HEK293 (cell line): Measurements from ENCODE around the gene NRIP1.
A peak's percentile ranks its signal among the peaks of the same experiment; 100 is the strongest.

Experiments
- CTCF ChIA-PET: fragments of 350-600 bp; formaldehyde crosslinking; extraction: SDS; loops from one replicate; lab custom pipeline; 2021; ENCODE audit warnings: antibody characterized with exemption; lab: Yijun Ruan, JAX
- POLR2A ChIA-PET: fragments of 300-600 bp; formaldehyde crosslinking; extraction: SDS; loops from one replicate; lab custom pipeline; 2020; ENCODE audit warnings: antibody characterized with exemption, inconsistent platforms; lab: Yijun Ruan, JAX
- H3K27ac ChIP-seq: fragments of 200-500 bp; sonication (Bioruptor generic); 2 replicates; pipeline ENCODE4 v1.5.1; 2014; ENCODE audit warnings: low read depth, low read length, control low read depth, inconsistent platforms; ENCODE audit errors: extremely low read depth
- H3K36me3 ChIP-seq, 2 experiments: fragments of 200-500 bp in 1 of 2; sonication (Bioruptor generic) in 1 of 2; 1 replicate in 1 of 2; 2 replicates in 1 of 2; pipeline ENCODE4 v1.5.1; 2014 to 2017; ENCODE audit warnings: inconsistent platforms in 2 of 2, low read length in 2 of 2; ENCODE audit not compliant: control insufficient read depth in 2 of 2, insufficient read depth in 1 of 2
- H3K4me1 ChIP-seq: fragments of 200-500 bp; sonication (Bioruptor generic); 2 replicates; pipeline ENCODE4 v1.5.1; 2014; ENCODE audit warnings: mild to moderate bottlenecking, low read length, inconsistent platforms; ENCODE audit not compliant: control insufficient read depth, insufficient read depth
- H3K4me3 ChIP-seq: 2 replicates; pipeline ENCODE4 v1.5.1; 2011; ENCODE audit warnings: low read depth, mild to moderate bottlenecking, control low read depth, low read length, moderate library complexity
- H3K9me3 ChIP-seq: fragments of 200-500 bp; sonication (Bioruptor generic); 2 replicates; pipeline ENCODE4 v1.5.1; 2014; ENCODE audit warnings: low read depth, low read length, inconsistent platforms; ENCODE audit not compliant: control insufficient read depth, insufficient read depth
- GLI4 ChIP-seq: fragments of 450-650 bp; formaldehyde crosslinking; IDR thresholded peaks from 2 replicates; pipeline ENCODE4 v1.5.1; 2016; ENCODE audit warnings: missing biosample characterization, missing genetic modification characterization
- HOXA7 ChIP-seq: sonication (generic); formaldehyde crosslinking; IDR thresholded peaks from 2 replicates; pipeline ENCODE4 v1.8.1; 2022; ENCODE audit warnings: missing genetic modification reagents, borderline replicate concordance
- IKZF3 ChIP-seq: fragments of 450-650 bp; IDR thresholded peaks from 2 replicates; pipeline ENCODE4 v1.5.0; 2018; ENCODE audit warnings: missing biosample characterization, mild to moderate bottlenecking, missing genetic modification characterization, moderate library complexity
- KLF7 ChIP-seq: fragments of 450-650 bp; formaldehyde crosslinking; IDR thresholded peaks from 2 replicates; pipeline ENCODE4 v1.5.1; 2016; ENCODE audit warnings: missing biosample characterization, missing genetic modification characterization, borderline replicate concordance
- SALL2 ChIP-seq: fragments of 450-650 bp; formaldehyde crosslinking; IDR thresholded peaks from 2 replicates; pipeline ENCODE4 v1.5.0; 2017; ENCODE audit warnings: missing biosample characterization, mild to moderate bottlenecking, missing genetic modification characterization, borderline replicate concordance
- TRIM28 ChIP-seq: IDR thresholded peaks from 2 replicates; pipeline ENCODE4 v1.6.1; 2011; ENCODE audit warnings: low read length, control low read depth, borderline replicate concordance
- YY1 ChIP-seq: fragments of 450-650 bp; formaldehyde crosslinking; IDR thresholded peaks from 2 replicates; pipeline ENCODE4 v1.5.1; 2018; ENCODE audit warnings: missing biosample characterization, missing genetic modification characterization
- ZFP3 ChIP-seq: fragments of 450-650 bp; formaldehyde crosslinking; IDR thresholded peaks from 2 replicates; pipeline ENCODE4 v1.5.1; 2016; ENCODE audit warnings: low read depth, missing biosample characterization, missing genetic modification characterization
- ZNF112 ChIP-seq: fragments of 450-650 bp; formaldehyde crosslinking; IDR thresholded peaks from 2 replicates; pipeline ENCODE4 v1.5.0; 2017; ENCODE audit warnings: missing biosample characterization, missing genetic modification characterization
- ZNF174 ChIP-seq: fragments of 450-650 bp; formaldehyde crosslinking; IDR thresholded peaks from 2 replicates; pipeline ENCODE4 v1.5.0; 2017; ENCODE audit warnings: missing biosample characterization, mild to moderate bottlenecking, missing genetic modification characterization
- ZNF175 ChIP-seq: fragments of 450-650 bp; formaldehyde crosslinking; IDR thresholded peaks from 2 replicates; pipeline ENCODE4 v1.5.1; 2016; ENCODE audit warnings: missing biosample characterization, missing genetic modification characterization
- ZNF24 ChIP-seq: fragments of 450-650 bp; formaldehyde crosslinking; IDR thresholded peaks from 2 replicates; pipeline ENCODE4 v1.5.1; 2016; ENCODE audit warnings: missing biosample characterization, missing genetic modification characterization
- ZNF248 ChIP-seq: fragments of 450-650 bp; formaldehyde crosslinking; IDR thresholded peaks from 2 replicates; pipeline ENCODE4 v1.5.1; 2017; ENCODE audit warnings: missing biosample characterization, missing genetic modification characterization
- ZNF341 ChIP-seq: fragments of 450-650 bp; formaldehyde crosslinking; IDR thresholded peaks from 2 replicates; pipeline ENCODE4; 2016; ENCODE audit warnings: low read depth, missing biosample characterization, missing genetic modification characterization
- ZNF558 ChIP-seq: fragments of 450-650 bp; formaldehyde crosslinking; IDR thresholded peaks from 2 replicates; pipeline ENCODE4 v1.5.1; 2016; ENCODE audit warnings: missing biosample characterization, missing genetic modification characterization
- ZNF561 ChIP-seq: fragments of 450-650 bp; IDR thresholded peaks from 2 replicates; pipeline ENCODE4 v1.5.1; 2018; ENCODE audit warnings: missing biosample characterization, missing genetic modification characterization, borderline replicate concordance
- ZNF660 ChIP-seq: fragments of 450-650 bp; IDR thresholded peaks from 2 replicates; pipeline ENCODE4 v1.5.1; 2018; ENCODE audit warnings: missing biosample characterization, mild to moderate bottlenecking, missing genetic modification characterization
- TF ChIP-seq, protein P1 (sequence below): fragments of 450-650 bp; formaldehyde crosslinking; IDR thresholded peaks from 2 replicates; pipeline ENCODE4 v1.5.1; 2016; ENCODE audit warnings: missing biosample characterization, missing genetic modification characterization
- TF ChIP-seq, protein P2 (sequence below): fragments of 450-650 bp; formaldehyde crosslinking; IDR thresholded peaks from 2 replicates; pipeline ENCODE4 v1.5.1; 2017; ENCODE audit warnings: missing biosample characterization, missing genetic modification characterization
- TF ChIP-seq, protein P3 (sequence below): fragments of 450-650 bp; formaldehyde crosslinking; IDR thresholded peaks from 2 replicates; pipeline ENCODE4 v1.5.1; 2016; ENCODE audit warnings: missing biosample characterization, missing genetic modification characterization, borderline replicate concordance

Gene NRIP1

DNA sequence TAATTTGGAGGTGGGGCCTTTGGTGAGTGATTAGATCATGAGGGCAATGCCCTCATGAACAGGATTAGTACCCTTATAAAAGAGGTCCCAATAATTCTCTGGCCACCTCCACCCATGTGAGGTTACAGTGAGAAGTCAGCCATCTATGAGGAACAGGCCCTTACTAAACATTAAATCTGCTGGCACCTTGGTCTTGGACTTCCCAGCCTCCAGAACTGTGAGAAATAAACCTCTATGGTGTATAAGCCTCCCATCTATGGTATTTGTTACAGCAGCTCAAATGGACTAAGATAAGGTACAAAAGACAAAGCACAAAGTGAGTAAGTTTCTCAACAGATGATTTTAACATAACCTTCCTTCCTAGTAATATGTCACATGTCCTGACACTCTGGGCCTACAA, 22.3 kb downstream of the NRIP1 start:
- peaks cover 0 to 7% of the 10 kb centered on the region in 2 experiments; a peak in 1 of 3 replicates for H3K36me3 ChIP-seq
- ChIA-PET POLR2A (no interaction called here), CTCF (no interaction called here)
- H3K27ac ChIP-seq, result no peak overlapping the region
- TF ChIP-seq, protein P1, sequence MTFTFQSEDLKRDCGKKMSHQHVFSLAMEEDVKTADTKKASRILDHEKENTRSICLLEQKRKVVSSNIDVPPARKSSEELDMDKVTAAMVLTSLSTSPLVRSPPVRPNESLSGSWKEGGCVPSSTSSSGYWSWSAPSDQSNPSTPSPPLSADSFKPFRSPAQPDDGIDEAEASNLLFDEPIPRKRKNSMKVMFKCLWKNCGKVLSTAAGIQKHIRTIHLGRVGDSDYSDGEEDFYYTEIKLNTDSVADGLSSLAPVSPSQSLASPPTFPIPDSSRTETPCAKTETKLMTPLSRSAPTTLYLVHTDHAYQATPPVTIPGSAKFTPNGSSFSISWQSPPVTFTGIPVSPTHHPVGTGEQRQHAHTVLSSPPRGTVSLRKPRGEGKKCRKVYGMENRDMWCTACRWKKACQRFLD, result no peak
- no peak for TF ChIP-seq HOXA7
- no peak for TF ChIP-seq GLI4 (tag by site-specific recombination)
- H3K9me3 ChIP-seq, result no peaks in the 10 kb centered on the region
- no peak overlapping the region for H3K4me3 ChIP-seq
- no peaks in the 10 kb centered on the region for H3K4me1 ChIP-seq

DNA sequence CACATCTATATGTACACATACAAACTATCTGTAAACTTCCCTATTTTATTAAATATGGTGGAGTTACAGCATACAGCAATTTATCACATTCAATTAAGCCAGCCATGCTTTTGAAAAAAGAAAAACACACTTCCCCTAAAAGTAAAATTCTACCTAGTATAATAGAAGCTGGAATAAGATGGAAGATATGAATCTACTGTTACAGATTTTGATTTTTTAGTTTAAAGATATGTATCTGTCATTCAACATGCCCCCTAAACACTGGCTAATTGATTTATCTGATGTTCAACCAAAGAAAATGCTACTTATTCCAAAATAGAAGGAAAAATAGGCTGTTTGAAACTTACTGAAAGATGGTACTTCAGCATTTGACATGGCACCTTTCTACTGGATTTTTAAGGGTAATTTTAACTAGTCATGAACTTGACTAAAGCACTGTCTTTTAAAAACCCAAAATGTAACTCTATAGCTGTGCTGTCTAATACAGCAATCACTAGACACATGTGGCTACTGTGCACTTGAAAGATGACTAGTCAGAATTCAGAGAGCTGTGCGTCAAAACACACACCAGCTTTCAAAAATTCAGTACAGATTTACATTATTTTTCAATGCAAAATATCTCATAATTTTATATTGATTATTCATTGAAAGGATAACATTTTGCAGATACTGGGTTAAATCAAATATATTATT, 25.0 kb downstream of the NRIP1 start:
- Histone ChIP-seq H3K36me3 (peaks cover 0 to 7% of the 10 kb centered on the region in 2 experiments; a peak in 1 of 3 replicates), H3K4me3 (no peak overlapping the region)
- ChIA-PET CTCF (no interaction called here), POLR2A (interaction anchor here (0.8 kb wide), 1 partner anchor 26 kb away, joined by 3 read pairs; no protein-coding TSS in a partner anchor)
- TF ChIP-seq ZNF341 (tag by site-specific recombination), result no peak
- peak; percentile 93 for TF ChIP-seq ZNF558 (tag by site-specific recombination)
- TF ChIP-seq, all 188 proteins: peak for 1
- peaks cover 2% of the 10 kb centered on the region; the same call in 1 of the 2 replicates for H3K4me1 ChIP-seq
- no peak overlapping the region for H3K27ac ChIP-seq
- H3K9me3 ChIP-seq, result no peaks in the 10 kb centered on the region

DNA sequence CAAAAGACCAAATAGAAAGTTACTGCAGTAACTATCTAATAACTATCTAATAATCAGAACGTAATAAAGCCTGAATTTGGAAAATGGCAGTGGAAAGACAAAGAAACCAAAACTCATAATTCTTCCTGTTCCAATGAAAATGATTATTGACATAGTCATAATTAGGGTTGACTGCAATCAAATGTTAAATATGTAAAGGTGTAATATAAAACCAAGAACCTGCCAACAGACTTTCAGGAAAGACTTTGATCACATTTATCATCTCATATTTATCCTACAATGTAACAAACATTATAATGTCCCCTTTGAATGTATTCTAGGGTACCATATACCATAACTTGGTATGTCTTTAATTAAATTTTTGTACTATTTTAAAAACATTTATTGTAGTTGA, 26.9 kb downstream of the NRIP1 start:
- ChIA-PET CTCF (interaction anchor here (0.7 kb wide), 2 partner anchors 21 to 448 kb away, joined by 3 read pairs; no protein-coding TSS in a partner anchor), POLR2A (no interaction called here)
- no peak overlapping the region for H3K4me3 ChIP-seq
- peaks cover 0 to 7% of the 10 kb centered on the region in 2 experiments; a peak in 1 of 3 replicates for H3K36me3 ChIP-seq
- TF ChIP-seq, protein P2, sequence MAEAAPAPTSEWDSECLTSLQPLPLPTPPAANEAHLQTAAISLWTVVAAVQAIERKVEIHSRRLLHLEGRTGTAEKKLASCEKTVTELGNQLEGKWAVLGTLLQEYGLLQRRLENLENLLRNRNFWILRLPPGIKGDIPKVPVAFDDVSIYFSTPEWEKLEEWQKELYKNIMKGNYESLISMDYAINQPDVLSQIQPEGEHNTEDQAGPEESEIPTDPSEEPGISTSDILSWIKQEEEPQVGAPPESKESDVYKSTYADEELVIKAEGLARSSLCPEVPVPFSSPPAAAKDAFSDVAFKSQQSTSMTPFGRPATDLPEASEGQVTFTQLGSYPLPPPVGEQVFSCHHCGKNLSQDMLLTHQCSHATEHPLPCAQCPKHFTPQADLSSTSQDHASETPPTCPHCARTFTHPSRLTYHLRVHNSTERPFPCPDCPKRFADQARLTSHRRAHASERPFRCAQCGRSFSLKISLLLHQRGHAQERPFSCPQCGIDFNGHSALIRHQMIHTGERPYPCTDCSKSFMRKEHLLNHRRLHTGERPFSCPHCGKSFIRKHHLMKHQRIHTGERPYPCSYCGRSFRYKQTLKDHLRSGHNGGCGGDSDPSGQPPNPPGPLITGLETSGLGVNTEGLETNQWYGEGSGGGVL (tag by site-specific recombination), result no peak
- TF ChIP-seq ZNF174 (tag by site-specific recombination) (no peak), KLF7 (tag by site-specific recombination) (no peak), YY1 (tag by site-specific recombination) (no peak), ZNF112 (tag by site-specific recombination) (no peak)
- H3K9me3 ChIP-seq, result no peaks in the 10 kb centered on the region
- peaks cover 12% of the 10 kb centered on the region for H3K4me1 ChIP-seq
- no peak overlapping the region for H3K27ac ChIP-seq

DNA sequence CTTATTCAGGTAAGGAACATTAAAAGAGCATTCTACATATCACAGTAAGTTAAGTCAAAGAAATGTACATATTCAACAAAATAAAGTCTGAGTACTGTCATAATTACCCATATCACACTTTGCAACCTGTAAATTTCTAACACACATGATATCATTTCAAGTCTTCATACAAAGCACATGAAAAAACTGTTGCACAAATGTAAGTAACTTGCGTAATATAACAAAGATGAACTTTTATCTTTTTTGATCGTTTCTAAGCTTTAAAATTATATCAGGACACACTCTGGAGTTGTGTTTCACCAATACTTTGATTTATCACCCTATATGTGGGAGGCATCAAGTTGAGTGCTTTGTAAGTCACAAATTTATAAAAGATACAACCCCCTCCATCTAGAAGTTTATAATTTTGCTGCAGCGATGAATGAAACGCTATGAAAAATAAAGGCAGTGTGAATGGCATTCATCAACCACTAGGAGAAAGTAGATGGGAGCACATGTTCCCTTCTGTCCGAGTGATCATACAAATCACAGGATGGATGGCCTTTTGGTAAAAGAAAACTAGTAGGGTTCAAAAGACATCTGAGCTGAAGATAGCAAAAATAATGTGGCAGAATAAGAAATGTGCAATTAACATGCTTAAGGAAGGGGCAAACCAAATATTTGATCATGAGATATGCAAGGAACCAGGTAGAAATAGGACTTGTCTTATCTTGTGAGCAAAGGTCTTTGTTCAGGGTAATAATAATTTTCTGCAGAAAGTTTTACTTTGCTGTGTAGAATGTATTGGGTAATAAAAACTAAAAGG, 27.5 kb downstream of the NRIP1 start:
- CTCF ChIA-PET, result interaction anchor here (0.7 kb wide), 2 partner anchors 22 to 449 kb away, joined by 3 read pairs; no protein-coding TSS in a partner anchor
- POLR2A ChIA-PET, result no interaction called here
- no peak overlapping the region for H3K4me3 ChIP-seq
- TF ChIP-seq ZNF24 (tag by site-specific recombination), result no peak
- TF ChIP-seq ZFP3 (tag by site-specific recombination), result no peak
- TF ChIP-seq IKZF3, result no peak
- TF ChIP-seq, protein P3, sequence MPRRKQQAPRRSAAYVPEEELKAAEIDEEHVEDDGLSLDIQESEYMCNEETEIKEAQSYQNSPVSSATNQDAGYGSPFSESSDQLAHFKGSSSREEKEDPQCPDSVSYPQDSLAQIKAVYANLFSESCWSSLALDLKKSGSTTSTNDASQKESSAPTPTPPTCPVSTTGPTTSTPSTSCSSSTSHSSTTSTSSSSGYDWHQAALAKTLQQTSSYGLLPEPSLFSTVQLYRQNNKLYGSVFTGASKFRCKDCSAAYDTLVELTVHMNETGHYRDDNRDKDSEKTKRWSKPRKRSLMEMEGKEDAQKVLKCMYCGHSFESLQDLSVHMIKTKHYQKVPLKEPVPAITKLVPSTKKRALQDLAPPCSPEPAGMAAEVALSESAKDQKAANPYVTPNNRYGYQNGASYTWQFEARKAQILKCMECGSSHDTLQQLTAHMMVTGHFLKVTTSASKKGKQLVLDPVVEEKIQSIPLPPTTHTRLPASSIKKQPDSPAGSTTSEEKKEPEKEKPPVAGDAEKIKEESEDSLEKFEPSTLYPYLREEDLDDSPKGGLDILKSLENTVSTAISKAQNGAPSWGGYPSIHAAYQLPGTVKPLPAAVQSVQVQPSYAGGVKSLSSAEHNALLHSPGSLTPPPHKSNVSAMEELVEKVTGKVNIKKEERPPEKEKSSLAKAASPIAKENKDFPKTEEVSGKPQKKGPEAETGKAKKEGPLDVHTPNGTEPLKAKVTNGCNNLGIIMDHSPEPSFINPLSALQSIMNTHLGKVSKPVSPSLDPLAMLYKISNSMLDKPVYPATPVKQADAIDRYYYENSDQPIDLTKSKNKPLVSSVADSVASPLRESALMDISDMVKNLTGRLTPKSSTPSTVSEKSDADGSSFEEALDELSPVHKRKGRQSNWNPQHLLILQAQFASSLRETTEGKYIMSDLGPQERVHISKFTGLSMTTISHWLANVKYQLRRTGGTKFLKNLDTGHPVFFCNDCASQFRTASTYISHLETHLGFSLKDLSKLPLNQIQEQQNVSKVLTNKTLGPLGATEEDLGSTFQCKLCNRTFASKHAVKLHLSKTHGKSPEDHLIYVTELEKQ (tag by site-specific recombination), result no peak
- no peak for TF ChIP-seq ZNF248
- TF ChIP-seq ZNF561 (tag by site-specific recombination), result no peak
- TF ChIP-seq ZNF660 (tag by site-specific recombination), result no peak
- no peak for TF ChIP-seq TRIM28
- no peak for TF ChIP-seq ZNF175 (tag by site-specific recombination)
- no peak for TF ChIP-seq SALL2 (tag by site-specific recombination)

More for the DNA sequence above, 27.5 kb downstream of the NRIP1 start:
- H3K27ac ChIP-seq, result no peak overlapping the region
- H3K4me1 ChIP-seq, result peaks cover 12% of the 10 kb centered on the region
- peaks cover 0 to 1% of the 10 kb centered on the region in 2 experiments; a peak in 1 of 3 replicates for H3K36me3 ChIP-seq
- no peaks in the 10 kb centered on the region for H3K9me3 ChIP-seq
